ENCODE measurements around the gene ARMC6. TPM values are rescaled to one million over a fixed set of nuclear protein-coding genes. Genes with fewer than 3 reads are reported as not detected.
"Not testable (repeated sequence)": the region's sequence is repeated elsewhere in the genome, so short reads cannot be mapped to it uniquely, and the experiment has no call there.

ARMC6 gene
- total and polyA plus RNA-seq, 4 experiments from 2014 or later, result 11.8 to 25.8 (median 18.2) TPM

DNA sequence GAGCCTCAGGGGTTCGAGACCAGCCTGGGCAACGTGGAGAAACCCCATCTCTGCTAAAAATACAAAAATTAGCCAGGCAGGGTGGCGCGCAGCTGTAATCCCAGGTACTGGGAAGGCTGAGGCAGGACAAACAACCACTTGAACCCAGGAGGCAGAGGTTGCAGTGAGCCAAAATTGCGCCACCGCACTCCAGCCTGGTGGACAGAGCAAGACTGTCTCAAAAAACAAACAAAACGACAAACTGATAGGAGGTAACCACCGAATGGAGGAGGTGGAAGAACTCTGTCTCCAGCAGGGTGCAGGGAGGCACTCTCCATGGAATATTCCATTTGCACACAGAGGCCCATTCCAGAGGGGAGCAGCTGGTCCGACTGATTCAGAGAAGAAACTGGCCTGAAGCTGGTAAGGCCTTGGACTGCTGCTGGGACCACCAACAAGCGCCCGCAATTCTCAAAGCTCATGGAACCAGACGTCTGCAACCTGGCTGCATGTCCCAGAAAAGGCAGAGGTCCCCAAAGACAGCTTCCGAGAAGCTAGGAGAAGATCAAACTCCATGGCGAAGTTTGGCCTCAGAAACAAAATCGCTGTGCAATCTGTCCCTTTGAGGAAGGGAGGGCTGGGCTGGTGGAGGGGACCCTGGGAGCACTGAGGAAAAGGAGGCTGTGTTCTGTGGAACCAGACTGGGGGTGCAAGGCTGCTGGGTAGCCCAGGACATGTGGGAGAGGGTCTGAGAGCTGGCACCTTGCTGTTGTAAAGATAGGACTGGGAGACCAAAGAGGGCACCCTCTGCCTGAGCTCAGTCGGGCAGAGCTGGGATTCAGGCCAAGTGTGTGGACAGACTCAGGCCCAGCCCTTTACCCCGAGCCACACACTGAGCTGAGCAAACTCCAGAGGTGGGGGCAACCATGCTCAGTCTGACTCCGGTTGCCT is 65.6 kb downstream of the ARMC6 start:
- POLR2A ChIA-PET (ENCODE audit: partially characterized antibody), result no interaction called here
- H3K36me3 Mint-ChIP-seq, result peaks cover 10 to 21% of the 10 kb centered on the region in 2 donors
- no peaks in the 10 kb centered on the region for H3K9me3 Mint-ChIP-seq

DNA sequence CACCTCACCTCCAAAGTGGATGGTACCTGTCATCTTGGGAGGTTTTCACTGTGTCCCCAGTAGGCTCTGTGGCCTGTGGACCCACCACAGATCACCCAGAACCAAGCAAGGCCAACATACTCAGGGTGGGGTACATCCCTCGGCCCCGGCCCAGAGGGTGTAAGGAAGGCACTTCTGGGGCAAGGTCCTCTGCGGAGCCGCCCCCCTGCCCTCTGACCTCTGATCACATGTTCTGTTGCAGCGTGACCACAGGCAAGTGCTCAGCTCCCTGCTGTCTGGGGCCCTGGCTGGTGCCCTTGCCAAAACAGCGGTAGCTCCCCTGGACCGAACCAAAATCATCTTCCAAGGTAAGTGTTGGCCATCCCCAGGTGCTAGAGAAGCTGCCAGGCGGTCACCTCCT is 68.1 kb downstream of the ARMC6 start:
- Mint-ChIP-seq H3K9me3 (no peaks in the 10 kb centered on the region), H3K4me1 (no peaks in the 10 kb centered on the region), H3K27ac (peak overlapping the region in 1 of 7 donors; percentile 29), H3K4me3 (no peak overlapping the region), H3K27me3 (no peaks in the 10 kb centered on the region), H3K36me3 (peaks cover 10 to 16% of the 10 kb centered on the region in 2 donors)
- H3K36me3 ChIP-seq (ENCODE audit: insufficient read depth, low read length), result peaks cover 15% of the 10 kb centered on the region
- ChIA-PET CTCF (ENCODE audit: partially characterized antibody) (no interaction called here), POLR2A (ENCODE audit: partially characterized antibody) (no interaction called here)
- H3K27me3 ChIP-seq (ENCODE audit: insufficient read depth, low read length), result no peaks in the 10 kb centered on the region
- H3K27ac ChIP-seq (ENCODE audit: low read depth, low read length), result no peak overlapping the region
- no peak overlapping the region for H3K4me3 ChIP-seq (ENCODE audit: low read length in 2 of 2)
- H3K9me3 ChIP-seq (ENCODE audit: control insufficient read depth in 1 of 2, low read length in 2 of 2), result no peaks in the 10 kb centered on the region
- DNase-seq, result no peak
- H3K4me1 ChIP-seq (ENCODE audit: insufficient read depth, low read length), result no peaks in the 10 kb centered on the region
- intact Hi-C loops (cut with micrococcal nuclease), result no loop called here

More for the DNA sequence above, 65.6 kb downstream of the ARMC6 start:
- Histone ChIP-seq H3K4me3 (ENCODE audit: low read length in 2 of 2) (no peak overlapping the region), H3K27ac (ENCODE audit: low read depth, low read length) (no peak overlapping the region), H3K27me3 (ENCODE audit: insufficient read depth, low read length) (no peaks in the 10 kb centered on the region), H3K36me3 (ENCODE audit: insufficient read depth, low read length) (peaks cover 18% of the 10 kb centered on the region), H3K4me1 (ENCODE audit: insufficient read depth, low read length) (no peaks in the 10 kb centered on the region), H3K9me3 (ENCODE audit: control insufficient read depth in 1 of 2, low read length in 2 of 2) (no peaks in the 10 kb centered on the region)
- DNase-seq, result no peak
- Mint-ChIP-seq H3K4me3 (no peak overlapping the region), H3K27ac (no peak overlapping the region), H3K4me1 (peaks cover 0 to 3% (median 0%) of the 10 kb centered on the region in 4 donors), H3K27me3 (no peaks in the 10 kb centered on the region)
- CTCF ChIA-PET (ENCODE audit: partially characterized antibody), result no interaction called here
- intact Hi-C loops (cut with micrococcal nuclease), result no loop called here

GRCh38 chr19:19102566-19102965 is 69.2 kb downstream of the ARMC6 start:
- DNase-seq; H3K27me3 Mint-ChIP-seq; H3K27ac Mint-ChIP-seq; H3K27ac ChIP-seq (ENCODE audit: low read depth, low read length); H3K4me3 ChIP-seq (ENCODE audit: low read length in 2 of 2); intact Hi-C loops (cut with micrococcal nuclease); H3K4me1 Mint-ChIP-seq; H3K4me1 ChIP-seq (ENCODE audit: insufficient read depth, low read length); H3K4me3 Mint-ChIP-seq; H3K9me3 Mint-ChIP-seq; H3K27me3 ChIP-seq (ENCODE audit: insufficient read depth, low read length); CTCF ChIA-PET (ENCODE audit: partially characterized antibody); H3K9me3 ChIP-seq (ENCODE audit: control insufficient read depth in 1 of 2, low read length in 2 of 2); POLR2A ChIA-PET (ENCODE audit: partially characterized antibody): not testable (repeated sequence)
- H3K36me3 Mint-ChIP-seq, result peaks cover 11 to 13% of the 10 kb centered on the region in 2 donors
- H3K36me3 ChIP-seq (ENCODE audit: insufficient read depth, low read length), result peaks cover 15% of the 10 kb centered on the region

GRCh38 chr19:19103167-19103566 is 69.8 kb downstream of the ARMC6 start:
- H3K9me3 ChIP-seq (ENCODE audit: control insufficient read depth in 1 of 2, low read length in 2 of 2), result no peaks in the 10 kb centered on the region
- Mint-ChIP-seq H3K4me3 (no peak overlapping the region), H3K27ac (no peak overlapping the region), H3K36me3 (peaks cover 11 to 12% of the 10 kb centered on the region in 2 donors), H3K9me3 (no peaks in the 10 kb centered on the region), H3K4me1 (no peaks in the 10 kb centered on the region), H3K27me3 (no peaks in the 10 kb centered on the region)
- no peaks in the 10 kb centered on the region for H3K27me3 ChIP-seq (ENCODE audit: insufficient read depth, low read length)
- POLR2A ChIA-PET (ENCODE audit: partially characterized antibody), result no interaction called here
- no peak for DNase-seq
- no peaks in the 10 kb centered on the region for H3K4me1 ChIP-seq (ENCODE audit: insufficient read depth, low read length)
- intact Hi-C loops (cut with micrococcal nuclease), result no loop called here
- CTCF ChIA-PET (ENCODE audit: partially characterized antibody), result no interaction called here
- peaks cover 11% of the 10 kb centered on the region for H3K36me3 ChIP-seq (ENCODE audit: insufficient read depth, low read length)
- no peak overlapping the region for H3K27ac ChIP-seq (ENCODE audit: low read depth, low read length)
- H3K4me3 ChIP-seq (ENCODE audit: low read length in 2 of 2), result no peak overlapping the region

- ChIA-PET POLR2A (ENCODE audit: partially characterized antibody) (no interaction called here), CTCF (ENCODE audit: partially characterized antibody) (interaction anchor here (1.3 kb wide), 1 partner anchor 11 kb away, joined by 3 read pairs; no protein-coding TSS in a partner anchor)
- no peak overlapping the region for H3K27ac ChIP-seq (ENCODE audit: low read depth, low read length)
- DNase-seq, result no peak
- no peaks in the 10 kb centered on the region for H3K27me3 Mint-ChIP-seq
- no peaks in the 10 kb centered on the region for H3K4me1 ChIP-seq (ENCODE audit: insufficient read depth, low read length)
- H3K36me3 Mint-ChIP-seq, result peaks cover 8 to 14% of the 10 kb centered on the region in 2 donors
- no peaks in the 10 kb centered on the region for H3K27me3 ChIP-seq (ENCODE audit: insufficient read depth, low read length)
- no peak overlapping the region for H3K4me3 Mint-ChIP-seq
- peaks cover 0 to 5% (median 3%) of the 10 kb centered on the region in 4 donors for H3K4me1 Mint-ChIP-seq
- H3K27ac Mint-ChIP-seq, result no peak overlapping the region
- intact Hi-C loops (cut with micrococcal nuclease), result no loop called here
- no peak overlapping the region for H3K4me3 ChIP-seq (ENCODE audit: low read length in 2 of 2)
- peaks cover 8% of the 10 kb centered on the region for H3K36me3 ChIP-seq (ENCODE audit: insufficient read depth, low read length)
- no peaks in the 10 kb centered on the region for H3K9me3 Mint-ChIP-seq
- no peaks in the 10 kb centered on the region for H3K9me3 ChIP-seq (ENCODE audit: control insufficient read depth in 1 of 2, low read length in 2 of 2)
Measured at GRCh38 chr19:19105365-19106055, 72.1 kb downstream of the ARMC6 start.

GRCh38 chr19:19106056-19106551 is 72.7 kb downstream of the ARMC6 start:
- POLR2A ChIA-PET (ENCODE audit: partially characterized antibody), result no interaction called here
- peaks cover 6 to 11% of the 10 kb centered on the region in 2 donors for H3K36me3 Mint-ChIP-seq
- Histone ChIP-seq H3K27me3 (ENCODE audit: insufficient read depth, low read length) (no peaks in the 10 kb centered on the region), H3K4me1 (ENCODE audit: insufficient read depth, low read length) (no peaks in the 10 kb centered on the region), H3K27ac (ENCODE audit: low read depth, low read length) (no peak overlapping the region), H3K4me3 (ENCODE audit: low read length in 2 of 2) (no peak overlapping the region), H3K36me3 (ENCODE audit: insufficient read depth, low read length) (peaks cover 3% of the 10 kb centered on the region), H3K9me3 (ENCODE audit: control insufficient read depth in 1 of 2, low read length in 2 of 2) (no peaks in the 10 kb centered on the region)
- peaks cover 2 to 8% (median 4%) of the 10 kb centered on the region in 4 donors for H3K4me1 Mint-ChIP-seq
- H3K27ac Mint-ChIP-seq, result no peak overlapping the region
- intact Hi-C loops (cut with micrococcal nuclease), result no loop called here
- H3K9me3 Mint-ChIP-seq, result no peaks in the 10 kb centered on the region
- H3K4me3 Mint-ChIP-seq, result no peak overlapping the region
- H3K27me3 Mint-ChIP-seq, result no peaks in the 10 kb centered on the region
- DNase-seq, result no peak
- CTCF ChIA-PET (ENCODE audit: partially characterized antibody), result interaction anchor here (1.9 kb wide), 1 partner anchor 10 kb away, joined by 5 read pairs; no protein-coding TSS in a partner anchor

GRCh38 chr19:19106938-19107337 is 73.5 kb downstream of the ARMC6 start:
- H3K9me3 ChIP-seq (ENCODE audit: control insufficient read depth in 1 of 2, low read length in 2 of 2); intact Hi-C loops (cut with micrococcal nuclease); H3K27ac Mint-ChIP-seq; H3K27ac ChIP-seq (ENCODE audit: low read depth, low read length); H3K4me1 ChIP-seq (ENCODE audit: insufficient read depth, low read length); H3K36me3 ChIP-seq (ENCODE audit: insufficient read depth, low read length); H3K4me3 Mint-ChIP-seq; H3K9me3 Mint-ChIP-seq; DNase-seq; H3K27me3 ChIP-seq (ENCODE audit: insufficient read depth, low read length); H3K4me1 Mint-ChIP-seq; POLR2A ChIA-PET (ENCODE audit: partially characterized antibody); H3K27me3 Mint-ChIP-seq; H3K4me3 ChIP-seq (ENCODE audit: low read length in 2 of 2): not testable (repeated sequence)
- CTCF ChIA-PET (ENCODE audit: partially characterized antibody), result interaction anchor here (1.9 kb wide), 1 partner anchor 9 kb away, joined by 5 read pairs; no protein-coding TSS in a partner anchor
- H3K36me3 Mint-ChIP-seq, result peaks cover 6 to 11% of the 10 kb centered on the region in 2 donors
